Mucosa of rectum (tissue), 2 donors: ENCODE measurements around the gene NBEAL1.
"Not testable (repeated sequence)": the region's sequence is repeated elsewhere in the genome, so short reads cannot be mapped to it uniquely, and the experiment has no call there.

Experiments used
- H3K27ac ChIP-seq, 2 donors: one replicate each; pipeline ENCODE4 v1.7.0; 2013; ENCODE audit warnings: inconsistent platforms in 2 of 2, low read depth in 2 of 2, low read length in 2 of 2
- H3K27me3 ChIP-seq, 2 donors: one replicate each; pipeline ENCODE4 v1.7.0; 2013; ENCODE audit warnings: low read length in 2 of 2; ENCODE audit not compliant: control insufficient read depth in 2 of 2, insufficient read depth in 2 of 2
- H3K36me3 ChIP-seq, 2 donors: one replicate each; pipeline ENCODE4 v1.7.0; 2013; ENCODE audit warnings: low read length in 2 of 2; ENCODE audit not compliant: control insufficient read depth in 2 of 2, insufficient read depth in 2 of 2
- H3K4me1 ChIP-seq, 2 donors: one replicate each; pipeline ENCODE4 v1.7.0; 2013; ENCODE audit warnings: low read length in 2 of 2, mild to moderate bottlenecking in 1 of 2; ENCODE audit not compliant: control insufficient read depth in 2 of 2, insufficient read depth in 2 of 2
- H3K4me3 ChIP-seq, 2 donors: one replicate each; pipeline ENCODE4 v1.7.0; 2013; ENCODE audit warnings: low read length in 2 of 2
- H3K9ac ChIP-seq, 2 donors: one replicate each; pipeline ENCODE4 v1.7.0; 2013; ENCODE audit warnings: low read length in 2 of 2, low read depth in 1 of 2, mild to moderate bottlenecking in 1 of 2
- H3K9me3 ChIP-seq, 2 donors: one replicate each; pipeline ENCODE4 v1.7.0; 2013; ENCODE audit warnings: low read length in 2 of 2; ENCODE audit not compliant: control insufficient read depth in 2 of 2
- donor health status: healthy.
- donor health status: Normal muscosa, but diverticular disease.

Gene NBEAL1

DNA sequence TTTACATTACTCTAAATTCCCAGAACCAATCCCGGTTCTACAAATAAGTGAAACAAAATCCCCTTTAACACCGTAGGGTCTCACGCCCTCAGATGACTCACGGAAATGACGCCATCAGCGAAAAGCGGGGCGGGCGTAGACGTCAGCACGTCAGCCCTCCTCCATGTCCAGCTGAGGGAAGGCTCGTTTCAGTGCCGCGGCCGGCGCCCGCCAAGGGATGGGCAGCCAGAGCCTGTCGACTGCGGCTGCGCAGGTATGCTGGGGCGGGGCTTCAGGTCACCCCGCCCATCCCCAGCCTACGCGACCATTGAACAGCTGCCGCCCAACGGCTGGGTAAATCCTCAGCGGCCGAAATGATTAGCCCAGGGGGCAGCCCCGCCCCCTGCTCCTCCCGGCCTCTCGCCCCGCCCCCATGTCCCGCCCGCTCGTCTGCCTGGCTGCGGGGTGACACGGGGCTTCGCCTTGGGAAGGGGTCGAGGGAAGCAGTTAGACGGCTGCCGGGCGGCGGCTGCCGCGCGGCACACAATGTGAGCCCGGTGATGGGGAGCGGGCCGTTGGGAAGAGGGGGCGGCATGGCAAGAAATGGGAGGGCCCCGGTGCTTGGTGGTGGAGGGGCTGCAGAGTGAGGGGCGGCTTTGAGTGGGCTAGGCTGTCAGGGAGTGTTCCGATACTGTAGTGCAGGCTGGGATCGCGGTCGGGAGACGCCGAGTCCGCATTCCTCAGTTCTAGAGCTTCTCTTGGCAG is at the start of gene NBEAL1:
TSS of gene NBEAL1 (plus strand) at position 420 of the 744 bp plus-strand sequence. CDS start 1,510 bp downstream, outside the sequence.
- Histone ChIP-seq H3K9me3 (no peaks in the 10 kb centered on the region), H3K9ac (peak within 1 kb of the TSS; percentile 98 to 99), H3K4me3 (peak within 1 kb of the TSS; percentile 94 to 98), H3K27me3 (no peaks in the 10 kb centered on the region), H3K36me3 (no peaks in the 10 kb centered on the region), H3K27ac (peak within 1 kb of the TSS; percentile 97), H3K4me1 (peaks cover 7 to 14% of the 10 kb centered on the region in 2 donors)

DNA sequence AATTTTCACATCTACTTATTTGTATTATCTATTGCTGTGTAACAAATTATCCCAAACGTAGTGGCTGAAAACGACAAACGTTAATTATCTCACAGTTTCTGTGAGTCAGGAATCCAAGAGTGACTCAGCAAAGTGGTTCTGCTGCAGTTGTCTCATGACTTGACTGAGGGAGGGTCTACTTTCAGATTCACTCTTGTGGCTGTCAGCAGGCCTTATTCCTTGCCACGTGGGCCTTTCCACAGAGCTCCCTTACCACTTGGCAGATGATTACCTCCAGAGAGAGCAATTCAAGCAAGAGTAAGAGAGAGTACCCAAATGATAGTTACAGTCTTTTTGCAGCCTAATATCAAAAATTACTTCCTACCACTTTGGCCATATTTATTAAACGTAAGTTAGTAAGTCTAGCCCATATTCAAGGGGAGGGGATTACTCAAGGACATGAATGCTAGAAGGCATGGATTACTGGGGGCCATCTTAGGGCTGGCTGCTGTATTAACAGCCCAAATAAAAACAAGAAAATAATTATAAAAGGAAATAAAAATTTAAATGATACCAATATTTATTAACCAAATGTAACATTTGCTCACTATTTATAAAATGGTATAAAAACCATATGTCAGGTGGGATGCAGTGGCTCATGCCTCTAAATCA is 48.7 kb upstream of the NBEAL1 start:
- no peak overlapping the region for H3K27ac ChIP-seq
- H3K9me3 ChIP-seq, result no peaks in the 10 kb centered on the region
- H3K27me3 ChIP-seq, result no peaks in the 10 kb centered on the region
- H3K9ac ChIP-seq, result no peak overlapping the region
- no peak overlapping the region for H3K4me3 ChIP-seq
- no peaks in the 10 kb centered on the region for H3K4me1 ChIP-seq
- no peaks in the 10 kb centered on the region for H3K36me3 ChIP-seq

DNA sequence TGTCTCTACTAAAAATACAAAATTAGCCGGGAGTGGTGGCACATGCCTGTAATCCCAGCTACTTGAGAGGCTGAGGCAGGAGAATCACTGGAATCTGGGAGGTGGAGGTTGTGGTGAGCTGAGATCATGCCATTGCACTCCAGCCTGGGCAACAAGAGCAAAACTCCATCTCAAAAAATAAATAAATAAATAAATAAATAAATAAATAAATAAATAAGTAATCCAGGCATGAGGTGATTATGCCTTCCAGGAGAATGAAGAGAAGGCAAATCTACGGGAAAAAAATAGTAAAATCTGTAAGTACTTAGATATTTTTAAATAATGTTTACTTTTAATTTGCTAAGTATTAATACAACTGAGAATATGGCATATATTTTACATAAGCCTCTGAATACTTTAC is 45.3 kb upstream of the NBEAL1 start:
- not testable (repeated sequence) for H3K36me3 ChIP-seq, H3K27me3 ChIP-seq, H3K9me3 ChIP-seq, H3K4me1 ChIP-seq, H3K9ac ChIP-seq, H3K27ac ChIP-seq, H3K4me3 ChIP-seq

DNA sequence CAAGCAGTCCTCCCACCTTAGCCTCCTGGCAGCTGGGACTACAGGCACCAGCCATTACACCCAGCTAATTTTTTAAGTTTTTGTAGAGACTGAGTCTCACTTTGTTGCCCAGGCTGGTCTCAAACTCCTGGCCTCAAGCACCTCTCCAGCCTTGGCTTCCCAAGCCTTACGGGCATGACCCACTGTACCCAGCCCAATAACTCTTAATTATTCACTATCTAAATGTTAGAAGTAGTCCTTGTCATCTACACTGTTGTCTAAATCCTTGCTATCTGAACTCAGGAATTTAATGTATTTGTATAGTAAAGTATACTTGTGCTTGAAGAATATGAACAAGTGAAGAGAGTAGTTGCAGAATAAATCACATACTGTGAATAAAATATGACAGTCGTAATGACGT is 37.9 kb upstream of the NBEAL1 start:
- Histone ChIP-seq H3K27ac (no peak overlapping the region), H3K9me3 (no peaks in the 10 kb centered on the region), H3K27me3 (no peaks in the 10 kb centered on the region), H3K4me3 (no peak overlapping the region), H3K36me3 (peaks cover under 1 to 6% of the 10 kb centered on the region in 2 donors), H3K4me1 (no peaks in the 10 kb centered on the region), H3K9ac (no peak overlapping the region)

DNA sequence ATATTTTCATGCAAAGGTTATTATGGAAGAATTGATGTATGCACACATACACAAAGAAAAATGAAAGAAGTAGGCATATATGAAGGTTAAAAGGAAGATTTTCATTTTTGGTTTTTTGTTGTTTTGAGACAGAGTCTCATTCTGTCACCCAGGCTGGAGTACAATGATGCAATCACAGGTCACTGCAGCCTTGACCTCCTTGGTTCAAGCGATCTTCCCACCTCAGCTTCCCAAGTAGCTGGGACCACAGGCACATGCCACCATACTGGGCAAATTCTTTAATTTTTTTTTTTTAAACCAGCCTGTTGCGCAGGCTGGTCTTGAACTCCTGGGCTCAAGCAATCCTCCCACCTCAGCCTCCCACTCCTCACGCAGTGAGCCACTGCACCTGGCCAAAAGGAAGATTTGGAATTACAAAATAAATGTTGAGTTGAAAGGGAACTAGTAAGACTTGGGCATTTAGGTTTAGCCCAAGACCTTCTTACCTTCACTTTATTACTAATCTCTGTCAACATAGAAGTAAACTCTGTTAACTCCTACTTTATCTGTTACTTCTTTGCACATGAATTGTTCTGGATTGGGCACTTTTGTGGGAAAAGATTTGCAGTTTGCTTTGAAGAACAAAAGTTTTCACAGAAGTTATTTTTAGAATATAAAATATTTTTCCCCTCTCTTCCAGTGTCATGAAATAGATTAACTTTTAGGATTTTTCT is 31.7 kb upstream of the NBEAL1 start:
- peaks cover 2 to 4% of the 10 kb centered on the region in 2 donors for H3K36me3 ChIP-seq

DNA sequence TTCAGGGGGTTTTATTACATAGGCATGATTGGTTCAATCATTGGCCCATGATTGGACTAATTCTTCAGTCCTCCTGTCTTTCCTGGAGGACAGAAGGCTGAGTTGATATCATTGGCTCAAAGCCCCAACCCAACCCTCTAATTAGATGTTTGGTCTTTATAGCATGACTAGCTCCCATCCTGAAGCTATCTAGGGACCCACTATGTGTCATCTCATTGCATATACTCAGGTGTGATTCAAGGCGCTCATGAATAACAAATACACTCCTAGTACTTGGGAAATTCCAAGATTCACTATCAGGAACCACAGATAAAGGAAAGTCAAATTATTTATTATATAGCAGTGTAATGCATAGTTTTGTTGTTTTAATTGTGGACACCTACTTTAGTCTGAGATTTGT is 24.9 kb upstream of the NBEAL1 start:
- H3K9ac ChIP-seq, result no peak overlapping the region
- H3K4me1 ChIP-seq, result no peaks in the 10 kb centered on the region
- no peaks in the 10 kb centered on the region for H3K36me3 ChIP-seq
- H3K9me3 ChIP-seq, result no peaks in the 10 kb centered on the region
- no peak overlapping the region for H3K4me3 ChIP-seq
- H3K27ac ChIP-seq, result no peak overlapping the region
- H3K27me3 ChIP-seq, result no peaks in the 10 kb centered on the region

More for the DNA sequence above, 31.7 kb upstream of the NBEAL1 start:
- Histone ChIP-seq H3K9ac (no peak overlapping the region), H3K9me3 (no peaks in the 10 kb centered on the region), H3K4me3 (no peak overlapping the region), H3K27ac (no peak overlapping the region), H3K4me1 (no peaks in the 10 kb centered on the region), H3K27me3 (no peaks in the 10 kb centered on the region)

DNA sequence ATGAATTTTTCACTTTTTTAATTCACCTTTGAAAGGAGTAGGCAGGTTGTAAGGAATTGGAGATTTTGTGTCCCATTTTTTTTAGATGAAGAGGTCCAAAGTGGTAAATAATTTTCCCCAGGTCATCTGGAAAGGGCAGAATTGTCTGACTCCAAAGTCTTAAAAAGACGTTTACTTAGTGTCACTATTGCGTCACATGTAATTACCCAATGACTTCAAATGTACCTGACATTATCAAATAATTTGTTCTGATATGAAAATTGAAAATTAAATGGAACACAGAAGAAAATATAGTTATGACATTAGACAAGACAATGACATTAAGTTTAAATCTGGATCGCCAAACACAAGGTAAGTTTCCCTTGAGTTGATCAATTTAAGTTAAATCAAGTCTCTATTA is 24.2 kb upstream of the NBEAL1 start:
- H3K9me3 ChIP-seq, result no peaks in the 10 kb centered on the region
- no peaks in the 10 kb centered on the region for H3K36me3 ChIP-seq
- no peaks in the 10 kb centered on the region for H3K27me3 ChIP-seq
- no peak overlapping the region for H3K27ac ChIP-seq
- H3K9ac ChIP-seq, result no peak overlapping the region
- no peaks in the 10 kb centered on the region for H3K4me1 ChIP-seq
- no peak overlapping the region for H3K4me3 ChIP-seq

DNA sequence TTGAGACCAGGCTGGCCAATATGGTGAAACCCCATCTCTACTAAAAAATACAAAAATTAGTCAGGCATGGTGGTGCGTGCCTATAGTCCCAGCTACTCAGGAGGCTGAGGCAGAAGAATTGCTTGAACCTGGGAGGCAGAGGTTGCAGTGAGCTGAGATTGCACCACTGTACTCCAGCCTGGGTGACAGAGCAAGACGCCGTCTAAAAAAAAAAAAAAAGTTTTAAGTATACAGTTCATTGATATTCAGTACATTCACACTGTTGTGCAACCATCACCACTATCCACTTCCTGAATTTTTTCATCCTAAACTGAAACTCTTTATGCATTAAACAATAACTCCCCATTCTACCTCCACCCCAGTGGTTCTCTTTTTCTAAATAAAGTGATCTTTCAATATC is 17.6 kb upstream of the NBEAL1 start:
- H3K9ac ChIP-seq, H3K36me3 ChIP-seq, H3K27ac ChIP-seq, H3K27me3 ChIP-seq, H3K4me1 ChIP-seq, H3K9me3 ChIP-seq, H3K4me3 ChIP-seq: not testable (repeated sequence)

DNA sequence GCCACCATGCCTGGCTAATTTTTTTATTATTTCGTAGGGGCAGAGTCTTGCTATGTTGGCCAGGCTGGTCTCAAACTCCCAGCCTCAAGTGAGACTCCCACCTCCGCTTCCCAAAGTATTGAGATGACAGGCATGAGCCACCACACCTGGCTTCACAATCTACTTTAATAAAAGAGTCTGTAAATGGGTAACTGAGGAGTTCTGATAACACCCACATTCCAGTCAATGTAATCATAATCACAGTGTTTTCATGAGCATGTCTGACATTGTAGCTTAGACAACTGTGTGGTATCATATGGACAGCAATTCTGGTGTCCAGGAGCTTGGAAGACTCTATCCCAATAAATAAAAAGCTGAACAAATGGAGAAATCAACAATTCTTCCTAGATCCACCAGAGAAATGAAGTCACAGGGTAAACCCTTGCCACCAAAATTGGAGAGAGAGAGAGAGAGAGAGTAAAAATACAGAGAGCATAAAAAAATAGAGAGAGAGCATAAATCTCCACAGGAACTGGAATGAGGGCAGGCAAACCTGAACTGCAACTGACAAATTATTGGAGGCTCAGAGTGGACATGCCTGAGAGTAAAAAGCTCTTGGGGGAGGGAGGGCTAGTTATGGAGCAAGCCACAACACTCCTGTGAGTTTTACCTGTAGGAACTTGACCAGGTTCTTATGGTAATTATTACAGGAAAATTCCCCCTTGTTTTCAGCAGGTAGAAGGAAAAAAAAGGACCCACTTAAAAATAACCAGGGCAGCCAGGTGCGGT is 12.4 kb upstream of the NBEAL1 start:
- Histone ChIP-seq H3K36me3 (no peaks in the 10 kb centered on the region), H3K9me3 (no peaks in the 10 kb centered on the region), H3K27ac (peak overlapping the region; percentile 3 to 20), H3K27me3 (no peaks in the 10 kb centered on the region), H3K4me1 (peaks cover 3 to 6% of the 10 kb centered on the region in 2 donors), H3K9ac (no peak overlapping the region), H3K4me3 (no peak overlapping the region)
